AG04450 (cell line): Measurements from ENCODE around the gene JAM3. TPM values are rescaled to one million over a fixed set of nuclear protein-coding genes. Genes with fewer than 3 reads are reported as not detected.

Experiments
- CTCF ChIA-PET: fragments of 300-600, 350-600 bp; formaldehyde crosslinking; extraction: SDS; loops from one replicate; lab custom pipeline; 2022; ENCODE audit warnings: antibody characterized with exemption, inconsistent platforms; lab: Charles Lee
- POLR2A ChIA-PET: fragments of 350-600 bp; formaldehyde crosslinking; extraction: SDS; loops from one replicate; lab custom pipeline; 2021; ENCODE audit warnings: antibody characterized with exemption, inconsistent platforms; lab: Yijun Ruan, JAX
- DNase-seq: peaks from one replicate; pipeline ENCODE4 v3.0.0-alpha.2; 2011; ENCODE audit warnings: low read depth, low spot score
- H3K27ac ChIP-seq: one replicate; pipeline ENCODE4 v1.5.1; 2012; ENCODE audit warnings: low read depth, low read length, control low read depth
- H3K27me3 ChIP-seq: one replicate; pipeline ENCODE4 v1.6.0; 2012; ENCODE audit warnings: low read length; ENCODE audit not compliant: control insufficient read depth, insufficient read depth
- H3K4me3 ChIP-seq: 2 replicates; pipeline ENCODE4 v1.5.1; 2011; ENCODE audit warnings: mild to moderate bottlenecking, low read depth, low read length, control low read depth
- H3K9me3 ChIP-seq: 2 replicates; pipeline ENCODE4 v1.5.1; 2012; ENCODE audit warnings: low read length; ENCODE audit not compliant: control insufficient read depth, insufficient read depth
- CTCF ChIP-seq: IDR thresholded peaks from 2 replicates; pipeline ENCODE4 v1.5.1; 2011; ENCODE audit warnings: low read depth, low read length, control low read depth, inconsistent platforms
- polyA plus RNA-seq: library from polyadenylated mRNA; depleted of rRNA; stranded (reverse); fragments of >200 nt; gene quantifications from 2 replicates; pipeline ENCODE4 v1.2.3, GENCODE V29; 2011

JAM3 gene
- polyA plus RNA-seq, 1 experiment: 79.6 TPM

GRCh38 chr11:134164490-134165370 is 95.9 kb downstream of the JAM3 start:
- DNase-seq: no peak
- no peak overlapping the region for H3K4me3 ChIP-seq
- no peaks in the 10 kb centered on the region for H3K27me3 ChIP-seq
- ChIA-PET CTCF (interaction anchor here (0.5 to 1.1 kb wide), 2 partner anchors 43 to 237 kb away, joined by 3 to 4 read pairs; no protein-coding TSS in a partner anchor), POLR2A (interaction anchor here (0.7 kb wide), 1 partner anchor 108 kb away, joined by 7 read pairs; no protein-coding TSS in a partner anchor)
- TF ChIP-seq CTCF: no peak
- peak overlapping the region; percentile 11 for H3K27ac ChIP-seq
- H3K9me3 ChIP-seq: no peaks in the 10 kb centered on the region

- H3K9me3 ChIP-seq: no peaks in the 10 kb centered on the region
- POLR2A ChIA-PET: no interaction called here
- H3K27me3 ChIP-seq: no peaks in the 10 kb centered on the region
- DNase-seq: no peak
- H3K27ac ChIP-seq: no peak overlapping the region
- CTCF ChIA-PET: no interaction called here
- no peak overlapping the region for H3K4me3 ChIP-seq
- no peak for TF ChIP-seq CTCF
These were observed 101.5 kb downstream of the JAM3 start for GRCh38 chr11:134170177-134170918.

GRCh38 chr11:134170919-134171281 is 102.0 kb downstream of the JAM3 start:
- TF ChIP-seq CTCF: no peak
- peak; percentile 2 for DNase-seq

GRCh38 chr11:134171951-134172350 is 103.1 kb downstream of the JAM3 start:
- no peak overlapping the region for H3K4me3 ChIP-seq
- no peak for DNase-seq
- H3K27ac ChIP-seq: no peak overlapping the region
- no peaks in the 10 kb centered on the region for H3K9me3 ChIP-seq
- ChIA-PET POLR2A (no interaction called here), CTCF (no interaction called here)
- H3K27me3 ChIP-seq: no peaks in the 10 kb centered on the region
- TF ChIP-seq CTCF: no peak

More at GRCh38 chr11:134170919-134171281, 102.0 kb downstream of the JAM3 start:
- Histone ChIP-seq H3K27ac (no peak overlapping the region), H3K9me3 (no peaks in the 10 kb centered on the region), H3K4me3 (no peak overlapping the region), H3K27me3 (no peaks in the 10 kb centered on the region)
- CTCF ChIA-PET: no interaction called here
- POLR2A ChIA-PET: no interaction called here

GRCh38 chr11:134173296-134173695 is 104.4 kb downstream of the JAM3 start:
- no peaks in the 10 kb centered on the region for H3K9me3 ChIP-seq
- ChIA-PET CTCF (no interaction called here), POLR2A (no interaction called here)
- DNase-seq: no peak
- H3K27me3 ChIP-seq: no peaks in the 10 kb centered on the region
- no peak for TF ChIP-seq CTCF
- no peak overlapping the region for H3K27ac ChIP-seq
- no peak overlapping the region for H3K4me3 ChIP-seq
